Gastroesophageal sphincter (tissue), 4 donors: ENCODE measurements around the gene RAP1A. TPM values are rescaled to one million over a fixed set of nuclear protein-coding genes. Genes with fewer than 3 reads are reported as not detected.
A peak's percentile ranks its signal among the peaks of the same experiment; 100 is the strongest.

Experiments used
- ATAC-seq: fragments of 150-250 bp; one replicate; pipeline ENCODE4 v1.9.1; 2016; ENCODE audit warnings: mild to moderate bottlenecking, moderate library complexity
- H3K27ac ChIP-seq, 4 donors: fragments of 200-600 bp; sonication (generic) in 3 of 4; 1 replicate in 3 of 4; 2 replicates in 1 of 4; pipeline ENCODE4 v1.5.1; 2016 to 2019
- H3K27me3 ChIP-seq: fragments of 200-600 bp; sonication (generic); one replicate; pipeline ENCODE4 v1.5.1; 2019
- H3K36me3 ChIP-seq, 2 donors: fragments of 200-600 bp; sonication (generic); one replicate each; pipeline ENCODE4 v1.5.1; 2019; ENCODE audit warnings: control low read depth in 1 of 2
- H3K4me1 ChIP-seq, 3 donors: fragments of 200-600 bp; sonication (generic); 1 replicate in 2 of 3; 2 replicates in 1 of 3; pipeline ENCODE4 v1.5.1; 2016 to 2019; ENCODE audit warnings: control low read depth in 2 of 3
- H3K4me3 ChIP-seq, 2 donors: fragments of 200-600 bp; sonication (generic); one replicate each; pipeline ENCODE4 v1.5.1; 2019; ENCODE audit warnings: mild to moderate bottlenecking in 1 of 2, moderate library complexity in 1 of 2
- H3K9me3 ChIP-seq, 3 donors: fragments of 200-600 bp; sonication (generic); one replicate each; pipeline ENCODE4 v1.5.1; 2017 to 2019; ENCODE audit warnings: control low read depth in 2 of 3
- CTCF ChIP-seq, 4 experiments: fragments of 200-600 bp in 2 of 4; fragments of 450-650 bp in 2 of 4; sonication (generic) in 1 of 4; IDR thresholded peaks; one replicate each; pipeline ENCODE4 v1.5.1; 2017 to 2019; ENCODE audit warnings: antibody characterized with exemption in 4 of 4, mild to moderate bottlenecking in 2 of 4, moderate library complexity in 2 of 4
- EP300 ChIP-seq: sonication (generic); formaldehyde crosslinking; IDR thresholded peaks from one replicate; pipeline ENCODE4 v1.6.1; 2017; ENCODE audit warnings: antibody characterized with exemption, mild to moderate bottlenecking
- POLR2A ChIP-seq, 2 donors: fragments of 450-650 bp; IDR thresholded peaks; one replicate each; pipeline ENCODE4 v1.6.1; 2017; ENCODE audit warnings: antibody characterized with exemption in 2 of 2, mild to moderate bottlenecking in 2 of 2, moderate library complexity in 1 of 2
- POLR2AphosphoS5 ChIP-seq: sonication (generic); formaldehyde crosslinking; IDR thresholded peaks from one replicate; pipeline ENCODE4 v1.6.1; 2017; ENCODE audit warnings: antibody characterized with exemption
- WGBS, 2 donors: methylation state at CpG; one replicate each; pipeline ENCODE4 v1.1.5; 2018; ENCODE audit warnings: low coverage in 1 of 2; 5-methylcytosine and 5-hydroxymethylcytosine counted together
- total RNA-seq, 4 donors: library from RNA; depleted of rRNA; stranded (reverse); fragments of >200 nt; gene quantifications; one replicate each; pipeline ENCODE4 v1.1.0, GENCODE V29; 2016

The RAP1A gene
- total RNA-seq, 4 donors from 2014 or later = 177 to 268 (median 214) TPM

- Histone ChIP-seq H3K27me3 (no peaks in the 10 kb centered on the region), H3K4me3 (no peak overlapping the region), H3K27ac (peak overlapping the region in 3 of 4 donors; percentile 71 to 75 (median 72)), H3K9me3 (no peaks in the 10 kb centered on the region), H3K36me3 (peaks cover 0 to 3% of the 10 kb centered on the region in 2 donors), H3K4me1 (peaks cover 0 to 100% (median 60%) of the 10 kb centered on the region in 3 donors)
- no peak for TF ChIP-seq CTCF (IDR thresholded peaks at IDR 0.05)
- no peak for TF ChIP-seq POLR2AphosphoS5
- no peak for TF ChIP-seq POLR2A (IDR thresholded peaks at IDR 0.05)
- no peak for TF ChIP-seq EP300
- 66 to 71% methylated on average over 2 to 5 of the region's 5 CpGs for WGBS, 2 donors
- no peak for ATAC-seq
Measured at GRCh38 chr1:111733992-111734341, 114.4 kb downstream of the RAP1A start.

GRCh38 chr1:111734426-111734825 lies 114.8 kb downstream of the RAP1A start:
- Histone ChIP-seq H3K36me3 (peaks cover 0 to 3% of the 10 kb centered on the region in 2 donors), H3K9me3 (no peaks in the 10 kb centered on the region), H3K27me3 (no peaks in the 10 kb centered on the region), H3K4me3 (no peak overlapping the region), H3K27ac (peak overlapping the region in 3 of 4 donors; percentile 71 to 75 (median 72)), H3K4me1 (peaks cover 0 to 98% (median 57%) of the 10 kb centered on the region in 3 donors)
- TF ChIP-seq POLR2A (IDR thresholded peaks at IDR 0.05) (no peak), EP300 (no peak), POLR2AphosphoS5 (no peak), CTCF (IDR thresholded peaks at IDR 0.05) (no peak)
- no peak for ATAC-seq
- 49 to 70% methylated on average over 3 of the region's 3 CpGs for WGBS, 2 donors

- peak overlapping the region in 2 of 4 donors; percentile 71 to 72 for H3K27ac ChIP-seq
- H3K36me3 ChIP-seq = peaks cover 0 to 3% of the 10 kb centered on the region in 2 donors
- TF ChIP-seq POLR2A (IDR thresholded peaks at IDR 0.05) (no peak), CTCF (IDR thresholded peaks at IDR 0.05) (no peak), POLR2AphosphoS5 (no peak), EP300 (no peak)
- H3K4me1 ChIP-seq = peaks cover 0 to 98% (median 53%) of the 10 kb centered on the region in 3 donors
- H3K4me3 ChIP-seq = no peak overlapping the region
- no peaks in the 10 kb centered on the region for H3K9me3 ChIP-seq
- no peaks in the 10 kb centered on the region for H3K27me3 ChIP-seq
- no peak for ATAC-seq
- 51 to 75% methylated on average over 2 to 3 of the region's 3 CpGs for WGBS, 2 donors
Measured at GRCh38 chr1:111734856-111735255, 115.3 kb downstream of the RAP1A start.

- peaks cover 0 to 3% of the 10 kb centered on the region in 2 donors for H3K36me3 ChIP-seq
- TF ChIP-seq CTCF (IDR thresholded peaks at IDR 0.05) (no peak), POLR2AphosphoS5 (no peak), EP300 (no peak), POLR2A (IDR thresholded peaks at IDR 0.05) (no peak)
- H3K9me3 ChIP-seq = no peaks in the 10 kb centered on the region
- H3K27ac ChIP-seq = peak overlapping the region in 1 of 4 donors; percentile 7
- 59 to 88% methylated on average over 4 of the region's 4 CpGs for WGBS, 2 donors
- no peak overlapping the region for H3K4me3 ChIP-seq
- no peak for ATAC-seq
- H3K4me1 ChIP-seq = peaks cover 0 to 98% (median 48%) of the 10 kb centered on the region in 3 donors
- no peaks in the 10 kb centered on the region for H3K27me3 ChIP-seq
Measured at GRCh38 chr1:111735321-111735720, 115.7 kb downstream of the RAP1A start.

- 66% methylated on average over 4 to 6 of the region's 8 CpGs for WGBS, 2 donors
- Histone ChIP-seq H3K36me3 (peaks cover 0 to 3% of the 10 kb centered on the region in 2 donors), H3K4me3 (no peak overlapping the region), H3K27ac (peak overlapping the region in 3 of 4 donors; percentile 7 to 91 (median 40)), H3K27me3 (no peaks in the 10 kb centered on the region), H3K9me3 (no peaks in the 10 kb centered on the region), H3K4me1 (peaks cover 0 to 95% (median 43%) of the 10 kb centered on the region in 3 donors)
- ATAC-seq = no peak
- no peak for TF ChIP-seq EP300
- TF ChIP-seq POLR2A (IDR thresholded peaks at IDR 0.05) = no peak
- TF ChIP-seq POLR2AphosphoS5 = no peak
- no peak for TF ChIP-seq CTCF (IDR thresholded peaks at IDR 0.05)
Measured at GRCh38 chr1:111735858-111736544, 116.4 kb downstream of the RAP1A start.
